SU-DHL-6 (cell line): ENCODE data around the gene LETM1.
A peak's percentile ranks its signal among the peaks of the same experiment; 100 is the strongest.

Experiments
- H2AFZ ChIP-seq: fragments of 200-600 bp; sonication (generic); 2 replicates; pipeline ENCODE4 v1.6.1; 2014; ENCODE audit warnings: low read depth, mild to moderate bottlenecking, moderate library complexity, mixed read lengths, antibody characterized with exemption, low read length; ENCODE audit not compliant: severe bottlenecking
- H3F3A ChIP-seq: fragments of 200-600 bp; shearing (Covaris generic); 2 replicates; pipeline ENCODE4 v1.6.0; 2016; ENCODE audit warnings: antibody characterized with exemption, mild to moderate bottlenecking; ENCODE audit not compliant: insufficient read depth
- H3K27ac ChIP-seq: fragments of 200-600 bp; sonication (generic); 2 replicates; pipeline ENCODE4 v1.5.1; 2016; ENCODE audit warnings: low read depth, mild to moderate bottlenecking, low read length, moderate library complexity, mixed read lengths
- H3K27me3 ChIP-seq: fragments of 200-600 bp; sonication (generic), shearing (Covaris generic); 2 replicates; pipeline ENCODE4 v1.6.0; 2014; ENCODE audit warnings: mild to moderate bottlenecking, low read length
- H3K36me3 ChIP-seq: fragments of 200-600 bp; sonication (generic); 2 replicates; pipeline ENCODE4 v1.6.1; 2014; ENCODE audit warnings: mild to moderate bottlenecking, low read length, mixed read lengths
- H3K4me2 ChIP-seq: fragments of 300-600, 200-600 bp; shearing (Covaris generic), sonication (generic); 2 replicates; pipeline ENCODE4 v1.6.0; 2014; ENCODE audit warnings: low read length, low read depth, mild to moderate bottlenecking; ENCODE audit not compliant: poor library complexity, severe bottlenecking
- H3K4me3 ChIP-seq: fragments of 200-600 bp; sonication (generic); 2 replicates; pipeline ENCODE4 v1.5.1; 2014; ENCODE audit warnings: antibody characterized with exemption, low read length, mild to moderate bottlenecking, mixed read lengths; ENCODE audit not compliant: insufficient read depth, poor library complexity, severe bottlenecking
- H3K79me2 ChIP-seq: fragments of 200-600 bp; sonication (generic); 2 replicates; pipeline ENCODE4 v1.6.1; 2014; ENCODE audit warnings: mild to moderate bottlenecking, low read length, moderate library complexity; ENCODE audit not compliant: insufficient read depth
- H3K9ac ChIP-seq: fragments of 200-600 bp; sonication (generic); 2 replicates; pipeline ENCODE4 v1.7.0; 2014; ENCODE audit warnings: mild to moderate bottlenecking, low read length
- H3K9me2 ChIP-seq: fragments of 200-600 bp; sonication (generic); replicated peaks from 2 replicates; pipeline ENCODE4 v1.6.1; 2014; ENCODE audit warnings: low read length; ENCODE audit not compliant: insufficient read depth
- H3K9me3 ChIP-seq: fragments of 200-600 bp; sonication (generic); 2 replicates; pipeline ENCODE4 v1.6.1; 2014; ENCODE audit warnings: low read length, mixed read lengths; ENCODE audit not compliant: insufficient read depth
- H4K20me1 ChIP-seq: fragments of 200-600 bp; sonication (generic); 2 replicates; pipeline ENCODE4 v1.6.1; 2014; ENCODE audit warnings: low read depth, mild to moderate bottlenecking, antibody characterized with exemption, low read length, moderate library complexity, mixed read lengths
- CTCF ChIP-seq: fragments of 200-600 bp; sonication (generic); IDR thresholded peaks from one replicate; pipeline ENCODE4 v1.5.1; 2017; ENCODE audit warnings: antibody characterized with exemption, mild to moderate bottlenecking, low read length, moderate library complexity; ENCODE audit not compliant: insufficient read depth, poor library complexity, severe bottlenecking
- EZH2phosphoT487 ChIP-seq: fragments of 200-600 bp; sonication (generic), shearing (Covaris generic); conservative IDR thresholded peaks from 2 replicates; pipeline ENCODE4 v1.6.1; 2018; ENCODE audit warnings: mild to moderate bottlenecking, antibody characterized with exemption, low read length, moderate library complexity, mixed read lengths

LETM1 gene

GRCh38 chr4:1794809-1795298 is 61.1 kb downstream of the LETM1 start:
- Histone ChIP-seq H3K9me2 (no peaks in the 10 kb centered on the region), H3K9me3 (no peaks in the 10 kb centered on the region), H4K20me1 (no peaks in the 10 kb centered on the region), H3K9ac (no peak overlapping the region), H2AFZ (no peak overlapping the region), H3F3A (no peaks in the 10 kb centered on the region), H3K27me3 (no peaks in the 10 kb centered on the region), H3K4me3 (no peak overlapping the region), H3K36me3 (no peaks in the 10 kb centered on the region), H3K27ac (no peak overlapping the region), H3K79me2 (no peaks in the 10 kb centered on the region), H3K4me2 (no peak overlapping the region)
- no peak for TF ChIP-seq EZH2phosphoT487
- TF ChIP-seq CTCF, result no peak

GRCh38 chr4:1793940-1794808 is 61.8 kb downstream of the LETM1 start:
- Histone ChIP-seq H3K79me2 (no peaks in the 10 kb centered on the region), H3K9me2 (no peaks in the 10 kb centered on the region), H3K9ac (no peak overlapping the region), H3K36me3 (no peaks in the 10 kb centered on the region), H3K27ac (no peak overlapping the region), H4K20me1 (no peaks in the 10 kb centered on the region), H3F3A (no peaks in the 10 kb centered on the region), H3K27me3 (no peaks in the 10 kb centered on the region), H3K4me2 (no peak overlapping the region), H3K9me3 (no peaks in the 10 kb centered on the region), H2AFZ (no peak overlapping the region), H3K4me3 (no peak overlapping the region)
- TF ChIP-seq EZH2phosphoT487 (no peak), CTCF (no peak)

DNA sequence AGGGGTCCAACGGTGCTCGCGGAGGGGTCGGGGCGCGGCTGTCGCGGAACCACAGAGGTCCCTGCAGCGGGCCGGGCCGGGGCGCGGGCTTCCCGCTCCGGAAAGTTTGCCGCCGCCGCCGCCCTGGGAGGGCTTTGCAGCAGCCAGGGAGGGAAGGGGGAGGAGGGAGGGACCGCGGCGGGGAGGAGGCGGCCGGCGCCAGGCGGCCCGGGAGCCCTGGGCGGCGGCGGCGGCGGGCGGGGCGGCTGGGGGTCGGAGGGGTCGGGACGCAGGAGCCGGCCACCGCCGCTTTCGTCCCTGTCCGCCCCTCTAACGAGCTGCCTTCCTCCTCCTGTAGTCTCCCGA is 62.5 kb downstream of the LETM1 start:
- Histone ChIP-seq H4K20me1 (no peaks in the 10 kb centered on the region), H3K27ac (no peak overlapping the region), H3F3A (no peaks in the 10 kb centered on the region), H3K4me3 (no peak overlapping the region), H3K79me2 (no peaks in the 10 kb centered on the region), H3K27me3 (no peaks in the 10 kb centered on the region), H3K4me2 (peak overlapping the region; percentile 20), H3K9me2 (no peaks in the 10 kb centered on the region), H3K9ac (no peak overlapping the region), H3K9me3 (no peaks in the 10 kb centered on the region), H2AFZ (no peak overlapping the region), H3K36me3 (no peaks in the 10 kb centered on the region)
- TF ChIP-seq CTCF, result no peak
- no peak for TF ChIP-seq EZH2phosphoT487
